GM04503 (cell line): ENCODE measurements around the gene RCOR1.

Source experiments
- DNase-seq: peaks from one replicate; pipeline ENCODE4 v3.0.0-alpha.2; 2012; ENCODE audit warnings: low read depth

Gene RCOR1

DNA sequence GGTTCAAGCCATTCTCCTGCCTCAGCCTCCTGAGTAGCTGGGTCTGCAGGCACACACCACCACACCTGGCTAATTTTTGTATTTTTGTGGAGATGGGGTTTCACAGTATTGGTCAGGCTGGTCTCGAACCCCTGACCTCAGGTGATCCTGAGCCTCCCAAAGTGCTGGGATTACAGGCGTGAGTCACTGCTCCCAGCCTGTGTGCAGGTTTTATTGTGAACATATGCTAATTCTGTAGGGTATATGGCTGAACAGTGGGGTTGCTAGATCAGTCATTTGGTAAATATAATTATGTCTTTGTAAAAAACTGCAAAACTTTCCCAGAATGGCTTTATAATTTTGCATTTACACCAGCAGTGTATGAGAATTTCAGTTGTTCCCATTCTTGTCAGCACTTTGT, 85.9 kb downstream of the RCOR1 start:
- DNase-seq: no peak

- no peak for DNase-seq
These were observed 91.2 kb downstream of the RCOR1 start for GRCh38 chr14:102683399-102684297.

- no peak for DNase-seq
These were observed 91.8 kb downstream of the RCOR1 start for GRCh38 chr14:102684298-102684663.

GRCh38 chr14:102686196-102686801, 93.8 kb downstream of the RCOR1 start:
- no peak for DNase-seq

- DNase-seq: no peak
These were observed 95.8 kb downstream of the RCOR1 start for GRCh38 chr14:102688290-102688689.

DNA sequence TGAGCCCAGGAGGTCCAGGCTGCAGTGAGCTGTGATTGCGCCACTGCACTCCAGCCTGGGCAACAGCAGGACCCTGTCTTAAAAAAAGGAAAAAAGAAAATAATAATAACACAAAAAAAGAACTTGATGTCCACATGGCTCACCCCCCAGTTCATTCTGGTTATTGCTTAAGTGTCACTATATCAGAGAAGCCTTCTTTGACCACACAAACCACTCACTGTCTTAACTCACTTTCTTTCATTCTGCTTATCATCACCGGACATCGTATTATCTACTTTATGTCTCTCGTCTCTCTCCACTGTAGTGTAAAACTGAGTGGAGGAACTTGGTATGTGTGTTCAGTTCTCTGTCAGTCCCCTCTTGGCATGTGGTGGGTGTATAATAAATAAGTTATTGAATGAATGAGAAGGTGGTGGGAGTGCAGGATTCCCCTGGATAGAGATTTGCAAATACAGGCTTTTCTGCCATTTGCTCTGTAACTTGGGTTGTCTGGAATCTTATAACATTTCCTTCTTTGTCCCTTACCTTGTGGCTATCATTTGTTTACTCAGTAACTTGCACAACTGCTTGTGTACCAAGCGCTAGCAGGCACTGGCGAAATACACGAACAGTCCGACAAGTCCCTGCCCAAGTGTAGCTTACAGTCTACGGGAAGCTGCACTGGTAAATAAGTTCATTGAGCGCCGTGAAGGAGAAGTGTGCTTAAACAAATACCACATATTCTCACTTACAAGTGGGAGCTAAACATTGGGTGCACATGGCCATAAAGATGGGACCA, 98.2 kb downstream of the RCOR1 start:
- no peak for DNase-seq

DNA sequence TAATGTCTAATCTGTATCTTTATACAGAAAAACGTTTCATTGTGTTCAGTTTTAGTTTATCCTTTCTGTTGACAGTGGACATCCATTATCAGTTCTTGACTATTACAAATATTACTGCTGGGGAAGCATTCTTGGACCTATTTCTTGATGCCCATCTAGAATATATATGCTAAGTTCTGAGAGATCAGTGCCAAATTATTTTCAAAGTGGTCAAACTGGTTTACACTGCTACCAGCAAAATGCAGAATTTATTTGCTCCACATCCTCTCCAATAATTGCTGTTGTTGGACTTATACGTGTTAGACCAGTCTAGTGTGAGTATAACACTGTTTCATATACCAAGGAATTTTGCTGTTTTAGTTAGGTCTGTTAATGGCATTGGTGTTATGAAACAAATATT, 99.3 kb downstream of the RCOR1 start:
- no peak for DNase-seq

- no peak for DNase-seq
These were observed 99.9 kb downstream of the RCOR1 start for GRCh38 chr14:102692334-102692733.

GRCh38 chr14:102693006-102693755, 100.7 kb downstream of the RCOR1 start:
- no peak for DNase-seq

GRCh38 chr14:102694530-102695166, 102.2 kb downstream of the RCOR1 start:
- DNase-seq: peak; percentile 12

GRCh38 chr14:102695167-102695555, 102.7 kb downstream of the RCOR1 start:
- DNase-seq: no peak

- DNase-seq: no peak
These were observed 103.9 kb downstream of the RCOR1 start for GRCh38 chr14:102696332-102696731.

DNA sequence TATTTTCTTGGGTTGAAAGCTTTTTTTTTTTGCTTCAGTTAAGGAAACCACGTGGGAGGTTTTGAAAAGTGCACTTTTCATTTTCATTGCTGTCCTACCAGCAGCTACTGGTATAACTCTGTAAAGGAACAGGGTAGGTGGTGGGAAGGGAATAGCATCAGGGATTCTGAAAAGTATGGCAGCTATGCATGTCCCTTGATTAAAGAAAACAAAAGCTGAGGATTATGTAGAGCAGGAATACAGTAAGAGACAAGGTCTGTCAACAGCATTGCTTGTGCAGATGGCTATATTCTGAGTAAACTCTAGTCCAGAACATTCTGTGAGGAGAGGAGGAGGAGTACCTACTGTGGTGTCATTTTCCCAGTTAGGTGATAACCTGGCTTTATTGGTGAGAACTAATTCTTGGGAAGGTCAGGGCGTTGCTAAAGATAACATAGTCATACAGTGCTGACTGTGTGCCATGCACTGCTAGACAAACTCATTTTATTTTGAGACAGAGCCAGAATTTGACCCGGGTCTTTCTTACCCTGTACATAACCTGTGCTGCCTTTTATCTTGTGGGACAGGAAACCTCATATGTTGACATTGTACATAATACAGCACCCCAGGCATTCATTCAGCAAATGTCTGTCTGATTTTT, 104.5 kb downstream of the RCOR1 start:
- DNase-seq: no peak

- DNase-seq: no peak
These were observed 105.1 kb downstream of the RCOR1 start for GRCh38 chr14:102697501-102697900.

DNA sequence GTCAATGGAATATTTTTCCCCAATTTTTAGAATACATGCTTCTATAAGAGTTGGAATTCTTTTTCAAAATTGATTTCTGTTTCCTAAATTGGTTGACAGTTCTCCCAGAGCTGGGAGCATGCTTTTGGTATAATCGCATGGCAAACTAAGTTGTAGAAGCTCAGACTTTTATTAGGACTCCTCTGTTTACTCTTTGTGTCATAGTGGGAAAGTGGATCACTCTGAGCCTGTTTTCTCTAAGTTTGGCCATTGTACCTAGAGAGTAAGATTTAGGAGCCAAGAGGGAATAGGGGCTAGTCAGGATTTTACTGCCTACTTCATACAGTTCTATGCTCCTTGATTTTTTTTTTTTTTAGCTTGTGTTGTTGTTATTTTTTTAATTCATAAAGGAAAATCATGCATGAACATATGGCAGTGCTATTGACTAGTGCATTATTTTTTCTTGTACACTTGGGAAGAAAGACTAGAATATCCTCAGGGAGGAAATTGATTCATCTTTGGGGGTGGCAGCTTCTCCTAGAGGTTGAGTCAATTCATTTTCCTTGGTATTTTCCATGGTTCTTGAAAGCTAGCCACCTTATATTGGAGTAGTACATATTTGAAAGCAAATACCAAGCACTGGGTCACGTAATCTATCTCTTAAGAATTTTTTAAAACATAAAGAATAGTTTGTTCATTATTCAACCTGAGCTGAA, 107.1 kb downstream of the RCOR1 start:
- no peak for DNase-seq

- no peak for DNase-seq
These were observed 116.0 kb downstream of the RCOR1 start for GRCh38 chr14:102708494-102708893.

GRCh38 chr14:102711207-102711606, 118.8 kb downstream of the RCOR1 start:
- no peak for DNase-seq

GRCh38 chr14:102711946-102712345, 119.5 kb downstream of the RCOR1 start:
- DNase-seq: no peak

- DNase-seq: no peak
These were observed 124.8 kb downstream of the RCOR1 start for GRCh38 chr14:102717276-102717675.

DNA sequence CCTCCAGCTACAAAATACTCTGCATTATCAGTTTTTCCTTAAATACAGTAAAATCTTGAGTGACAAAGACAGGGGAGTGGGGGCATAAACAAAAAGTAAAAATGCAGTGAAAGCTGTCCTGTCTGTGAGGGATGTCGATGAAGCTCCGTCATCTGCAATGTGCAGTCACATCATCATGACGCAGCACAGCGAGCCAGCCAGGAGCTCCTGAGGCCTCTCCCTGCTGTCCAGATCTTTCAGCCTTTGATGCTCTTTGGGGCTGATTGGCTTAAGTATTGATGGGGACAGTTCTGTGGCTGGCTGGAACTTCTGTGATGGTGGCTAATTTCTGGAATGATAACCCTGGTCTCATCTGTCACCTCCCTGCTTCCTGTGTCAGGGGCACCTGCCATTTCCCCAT, 130.2 kb downstream of the RCOR1 start:
- DNase-seq: no peak

DNA sequence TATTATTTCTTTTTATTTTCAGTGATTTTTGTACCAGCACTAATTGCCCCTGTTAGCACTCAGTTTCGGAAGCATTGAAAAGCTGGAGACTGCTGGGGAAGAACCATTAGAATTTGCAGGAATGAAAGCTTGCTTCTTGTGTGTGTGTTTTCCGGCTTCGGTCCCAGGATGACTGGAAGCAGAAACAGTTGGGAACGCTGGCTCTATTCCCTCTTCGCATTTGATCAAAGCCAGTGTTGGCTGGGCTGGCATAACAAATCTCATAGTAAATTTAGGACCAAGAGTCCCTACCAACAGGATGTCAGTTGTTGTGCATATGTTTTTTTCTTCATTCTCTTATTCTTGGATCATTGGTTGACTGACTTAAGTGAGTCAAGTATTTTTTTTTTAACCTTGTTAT, 131.2 kb downstream of the RCOR1 start:
- no peak for DNase-seq
